Activated T-cell treated with anti-CD3 and anti-CD28 coated beads for 24 hours (primary cell): ENCODE results near the gene ZNF292.
"Not testable (repeated sequence)": the region's sequence is repeated elsewhere in the genome, so short reads cannot be mapped to it uniquely, and the experiment has no call there.

Experiments
- DNase-seq: peaks from one replicate; pipeline ENCODE4 v3.0.0-alpha.2; 2020; ENCODE audit warnings: low read depth

Gene ZNF292

DNA sequence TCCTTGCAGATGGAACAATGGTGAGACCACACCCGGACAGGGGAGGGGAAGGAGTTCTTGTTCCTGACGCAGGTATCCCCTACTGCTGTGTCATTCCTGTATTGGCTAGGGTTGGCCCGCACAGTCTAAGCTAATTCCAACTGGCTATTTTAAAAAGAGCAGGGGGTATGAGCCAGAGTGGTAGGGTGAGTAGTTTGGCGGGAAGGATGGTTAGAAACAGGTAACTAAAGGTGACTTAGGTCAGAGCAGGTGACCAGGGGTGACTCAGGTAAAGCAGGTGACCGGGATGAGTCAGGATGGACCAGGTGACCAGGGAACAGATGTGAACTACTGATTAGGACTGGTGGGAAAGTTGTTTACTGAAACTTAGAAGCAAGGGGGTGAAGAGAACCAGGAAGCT, 58.0 kb downstream of the ZNF292 start:
- no peak for DNase-seq

DNA sequence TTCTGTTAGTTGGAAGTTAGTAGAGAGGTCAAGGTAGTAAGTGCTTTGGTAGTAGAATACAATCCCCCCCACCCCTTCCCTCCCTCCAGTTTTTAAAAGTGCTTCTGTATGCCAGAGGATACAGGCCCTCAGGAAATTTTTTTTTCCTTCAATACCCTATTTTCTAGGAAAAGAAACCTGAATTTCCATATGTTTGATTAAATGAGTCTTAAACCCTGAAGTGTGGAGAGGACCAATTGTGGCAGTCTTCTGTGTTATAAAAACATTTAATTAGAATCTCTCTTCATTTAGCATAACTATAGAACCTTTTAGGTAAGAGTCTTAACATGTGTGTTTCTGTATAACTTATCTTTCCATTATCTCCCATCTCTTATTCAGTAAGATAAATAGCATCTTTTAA, 59.5 kb downstream of the ZNF292 start:
- DNase-seq, result no peak

DNA sequence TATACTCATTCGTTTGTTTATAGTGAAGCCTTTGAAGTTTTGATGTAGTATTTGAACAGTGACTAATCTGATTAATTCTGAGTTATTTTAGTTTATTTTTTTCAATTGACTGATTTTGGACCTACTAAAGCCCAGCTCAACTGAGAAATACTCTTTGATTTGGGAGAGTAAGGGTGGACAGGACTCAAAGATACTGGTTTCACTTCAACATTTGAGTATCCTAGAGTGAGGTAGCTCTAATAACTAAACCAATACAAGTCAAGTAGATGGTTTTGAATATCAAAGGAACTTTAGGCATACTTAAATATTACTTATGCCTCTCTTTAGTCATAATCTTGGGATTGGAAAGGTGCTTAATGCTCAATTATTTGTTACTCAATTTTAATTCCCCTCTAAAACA, 65.6 kb downstream of the ZNF292 start:
- no peak for DNase-seq

DNA sequence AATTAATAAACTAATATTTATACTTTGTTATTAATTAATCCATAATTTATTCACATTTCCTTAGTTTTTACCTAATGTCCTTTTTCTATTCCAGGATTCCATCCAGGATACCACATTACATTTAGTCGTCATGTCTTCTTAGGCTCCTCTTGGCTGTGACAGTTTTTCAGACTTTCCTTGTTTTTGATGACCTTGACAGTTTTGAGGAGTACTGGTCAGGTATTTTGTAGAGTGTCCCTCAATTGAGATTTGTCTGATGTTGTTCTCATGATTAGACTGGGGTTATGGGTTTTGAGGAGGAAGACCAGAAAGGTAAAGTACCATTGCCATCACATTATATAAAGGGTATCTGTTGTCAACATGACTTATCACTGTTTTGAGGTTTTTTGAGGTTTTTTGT, 67.3 kb downstream of the ZNF292 start:
- no peak for DNase-seq

DNA sequence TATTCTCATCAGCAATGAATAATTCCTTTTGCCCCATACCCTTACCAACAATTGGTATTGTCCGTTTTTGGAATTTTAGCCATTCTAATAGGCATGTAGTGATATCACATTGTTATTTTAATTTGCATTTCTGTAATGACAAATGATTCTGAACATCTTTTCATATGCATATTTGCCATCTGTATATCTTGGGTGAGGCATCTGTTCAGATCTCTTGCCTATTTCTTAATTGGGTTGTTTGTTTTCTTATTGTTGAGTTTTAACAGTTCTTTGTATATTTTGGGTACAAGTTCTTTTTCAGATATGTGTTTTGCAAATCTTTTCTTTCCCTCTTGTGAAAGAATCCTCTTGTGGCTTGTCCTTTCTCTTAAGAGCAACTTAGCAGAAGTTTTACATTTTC, 69.6 kb downstream of the ZNF292 start:
- no peak for DNase-seq

DNA sequence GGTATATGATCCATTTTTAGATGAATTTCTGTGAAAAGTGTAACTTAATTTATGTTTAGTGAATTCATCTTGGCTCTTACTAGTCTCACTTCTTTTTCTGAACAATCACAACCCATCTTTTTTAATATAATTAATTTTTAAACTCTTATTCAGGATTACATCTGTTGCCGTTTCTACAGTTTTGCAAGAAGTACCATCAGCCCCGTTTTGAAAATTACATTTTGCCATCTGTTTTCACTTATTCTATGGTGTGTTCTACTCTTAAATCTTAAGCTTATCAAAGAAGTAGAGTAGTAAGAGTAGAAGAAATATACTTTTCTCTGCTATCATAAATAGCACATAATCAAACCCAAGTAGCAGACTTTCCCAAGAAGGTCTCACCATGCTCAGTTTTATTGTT, 70.1 kb downstream of the ZNF292 start:
- no peak for DNase-seq

DNA sequence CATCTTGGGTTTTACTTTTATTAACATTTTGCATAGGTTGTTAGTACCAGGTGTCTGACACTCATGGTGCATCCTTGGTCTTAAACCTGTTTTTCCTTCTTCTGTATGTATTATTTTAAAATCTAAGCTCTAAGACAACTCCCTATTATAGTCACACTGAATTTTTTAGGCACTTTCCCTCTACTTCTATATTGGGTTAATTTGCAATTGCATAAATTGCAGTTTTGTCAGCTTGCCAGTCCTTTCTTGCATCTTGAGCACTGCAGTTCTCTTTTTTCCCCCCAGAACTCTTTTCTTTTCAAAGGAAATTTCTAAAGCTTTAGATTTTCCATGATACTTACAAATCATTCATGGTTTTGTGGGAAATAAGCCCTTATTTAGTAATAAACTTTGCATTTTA, 70.6 kb downstream of the ZNF292 start:
- DNase-seq, result no peak

DNA sequence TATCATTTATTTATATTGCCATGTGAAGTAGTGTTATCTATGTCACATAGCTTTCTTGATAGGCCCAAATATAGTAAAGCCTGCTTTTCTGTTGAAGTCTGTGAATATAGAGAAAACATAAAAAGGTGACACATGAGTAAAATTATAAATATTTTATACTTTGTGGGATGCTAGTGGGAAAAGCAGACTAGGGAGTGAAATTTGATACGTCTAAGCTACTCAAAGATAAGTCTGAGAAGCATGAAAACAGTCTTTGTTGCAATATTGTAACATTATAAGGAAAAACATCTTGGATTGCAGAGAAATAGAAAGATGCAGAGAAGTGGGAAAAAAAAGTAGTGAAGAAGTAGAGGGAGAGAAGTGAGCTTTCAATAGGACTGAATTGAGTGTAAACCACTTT, 75.4 kb downstream of the ZNF292 start:
- DNase-seq, result no peak

DNA sequence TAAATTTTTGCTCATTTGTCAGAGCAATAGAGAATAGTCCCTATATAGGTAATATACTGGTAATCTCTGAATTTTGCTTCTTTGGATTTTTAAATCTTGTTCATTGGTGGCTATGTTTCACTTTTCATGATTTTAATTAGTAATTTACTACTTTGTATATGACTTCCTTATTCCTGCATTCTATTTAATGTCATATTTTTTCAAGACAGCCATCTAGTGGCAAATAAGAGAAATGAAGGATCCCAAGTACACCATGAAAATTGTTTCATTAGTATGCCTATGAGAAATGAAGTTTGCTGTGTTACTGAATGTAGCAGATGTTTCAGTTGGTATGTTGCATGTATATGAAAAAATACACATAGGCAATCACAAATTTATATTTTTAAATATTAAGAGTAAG, 82.4 kb downstream of the ZNF292 start:
- no peak for DNase-seq

DNA sequence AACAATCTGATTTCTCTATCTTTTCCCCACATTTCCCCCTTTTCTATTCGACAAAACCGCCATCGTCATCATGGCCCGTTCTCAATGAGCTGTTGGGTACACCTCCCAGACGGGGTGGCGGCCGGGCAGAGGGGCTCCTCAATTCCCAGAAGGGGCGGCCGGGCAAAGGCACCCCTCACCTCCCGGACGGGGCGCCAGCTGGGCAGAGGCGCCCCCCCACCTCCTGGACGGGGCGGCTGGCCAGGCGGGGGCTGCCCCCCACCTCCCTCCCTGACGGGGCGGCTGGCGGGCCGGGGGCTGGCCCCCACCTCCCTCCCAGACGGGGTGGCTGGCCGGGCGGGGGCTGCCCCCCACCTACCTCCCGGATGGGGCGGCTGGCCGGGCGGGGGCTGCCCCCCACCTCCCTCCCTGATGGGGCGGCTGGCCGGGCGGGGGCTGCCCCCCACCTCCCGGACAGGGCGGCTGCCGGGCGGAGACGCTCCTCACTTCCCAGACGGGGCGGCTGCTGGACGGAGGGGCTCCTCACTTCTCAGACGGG, 83.8 kb downstream of the ZNF292 start:
- DNase-seq, result not testable (repeated sequence)

DNA sequence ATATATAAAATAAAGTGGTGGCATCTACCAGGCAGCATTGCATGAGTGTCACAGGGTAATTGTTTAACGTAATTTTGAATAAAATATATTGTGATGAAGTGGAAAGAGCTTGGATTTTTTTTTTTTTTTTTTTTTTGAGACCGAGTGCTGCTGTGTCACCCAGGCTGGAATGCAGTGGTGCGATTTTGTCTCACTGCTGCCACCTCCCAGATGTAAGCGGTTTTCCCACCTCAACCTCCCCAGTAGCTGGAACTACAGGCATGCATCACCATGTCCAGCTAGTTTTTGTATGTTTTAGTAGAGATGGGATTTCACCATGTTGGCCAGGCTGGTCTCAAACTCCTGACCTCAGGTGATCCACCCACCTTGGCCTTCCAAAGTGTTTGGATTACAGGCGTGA, 85.9 kb downstream of the ZNF292 start:
- no peak for DNase-seq

DNA sequence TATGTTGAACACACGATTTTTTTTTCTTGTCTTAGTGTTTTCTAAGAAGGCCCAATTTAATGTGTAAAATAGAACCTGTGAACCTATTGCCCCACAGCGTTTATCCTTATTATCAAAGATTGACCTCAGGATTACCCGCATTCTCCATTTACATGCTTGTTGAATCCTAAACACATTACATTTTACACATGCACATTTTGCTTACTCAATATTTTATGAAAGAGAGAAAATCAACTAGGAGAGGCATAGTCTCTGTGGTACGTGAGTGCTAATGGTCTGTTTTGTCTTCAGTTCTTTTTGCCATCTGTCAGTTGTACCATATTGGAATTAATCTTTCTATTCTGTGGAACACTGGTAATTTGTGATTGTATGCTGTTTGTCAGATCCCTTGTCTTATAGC, 86.9 kb downstream of the ZNF292 start:
- no peak for DNase-seq

DNA sequence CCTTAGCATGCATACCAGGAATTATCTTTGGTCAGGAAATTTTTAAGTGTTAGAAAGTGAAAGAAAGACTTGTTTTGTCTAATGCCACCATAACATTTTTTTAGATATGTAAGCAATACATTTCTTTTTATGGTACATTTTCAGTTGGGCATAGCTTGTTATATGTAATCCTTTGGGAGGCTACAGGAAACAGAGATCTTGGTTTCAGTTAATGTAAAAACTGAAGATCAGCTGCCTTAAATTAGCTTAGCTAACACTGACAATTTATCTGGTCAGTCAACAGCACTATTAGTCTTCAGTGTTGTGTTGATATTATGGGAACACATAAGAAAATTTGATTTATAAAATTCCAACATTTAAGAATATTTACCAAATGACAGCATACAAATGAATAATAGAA, 88.4 kb downstream of the ZNF292 start:
- DNase-seq, result no peak

DNA sequence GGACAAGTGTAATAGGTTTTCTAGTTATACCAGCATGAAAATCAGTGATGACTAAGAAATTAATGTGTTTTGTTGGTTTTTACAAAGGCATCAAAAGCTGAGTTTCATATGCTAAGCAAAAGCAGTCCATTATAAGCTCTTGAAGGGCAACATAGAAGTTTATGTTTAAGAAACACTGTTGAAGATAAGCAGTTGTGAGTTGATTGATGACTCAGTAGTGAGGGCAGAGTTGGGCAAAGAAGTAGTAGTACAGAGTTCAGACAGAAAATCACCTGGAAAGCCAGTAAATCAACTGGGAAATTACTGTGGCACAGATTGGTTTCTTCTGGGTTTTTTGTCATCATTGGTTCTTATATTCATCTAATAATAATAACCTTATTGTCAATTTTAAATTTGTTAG, 89.0 kb downstream of the ZNF292 start:
- DNase-seq, result no peak

DNA sequence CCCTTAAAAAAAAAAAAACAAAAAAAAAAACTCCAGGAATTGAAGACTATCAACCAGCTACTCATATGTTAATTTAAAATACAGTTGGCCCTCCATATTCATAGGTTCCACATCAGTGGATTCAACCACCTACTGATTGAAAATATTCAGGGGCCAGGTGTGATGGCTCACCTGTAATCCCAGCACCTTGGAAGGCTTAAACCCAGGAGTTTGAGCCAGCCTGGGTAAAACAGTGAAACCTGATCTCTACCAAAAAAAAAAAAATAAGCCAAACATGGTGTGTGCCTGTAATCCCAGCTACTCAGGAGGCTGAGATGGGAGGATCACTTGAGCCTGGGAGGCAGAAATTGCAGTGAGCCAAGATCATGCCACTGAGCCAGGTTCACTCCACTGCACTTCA, 94.7 kb downstream of the ZNF292 start:
- DNase-seq, result no peak

DNA sequence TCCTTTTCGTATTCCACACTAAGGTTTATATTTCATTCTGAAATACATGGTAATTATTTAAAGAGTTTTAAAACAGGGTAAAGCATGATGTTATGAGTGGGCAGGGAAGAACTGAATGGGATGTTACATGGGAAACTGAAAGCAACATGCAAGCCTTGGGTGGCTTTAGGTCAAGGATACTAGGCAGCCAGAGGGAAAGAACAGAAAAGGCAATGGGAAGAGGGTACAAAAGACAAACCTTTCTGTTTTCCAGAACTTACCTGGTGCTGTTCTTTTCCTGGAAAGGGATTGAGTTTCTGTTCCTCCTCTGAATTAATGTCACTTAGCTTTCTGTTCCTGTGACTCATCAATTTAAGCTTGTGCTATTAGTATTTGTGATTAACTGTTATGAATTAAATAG, 95.9 kb downstream of the ZNF292 start:
- DNase-seq, result no peak

DNA sequence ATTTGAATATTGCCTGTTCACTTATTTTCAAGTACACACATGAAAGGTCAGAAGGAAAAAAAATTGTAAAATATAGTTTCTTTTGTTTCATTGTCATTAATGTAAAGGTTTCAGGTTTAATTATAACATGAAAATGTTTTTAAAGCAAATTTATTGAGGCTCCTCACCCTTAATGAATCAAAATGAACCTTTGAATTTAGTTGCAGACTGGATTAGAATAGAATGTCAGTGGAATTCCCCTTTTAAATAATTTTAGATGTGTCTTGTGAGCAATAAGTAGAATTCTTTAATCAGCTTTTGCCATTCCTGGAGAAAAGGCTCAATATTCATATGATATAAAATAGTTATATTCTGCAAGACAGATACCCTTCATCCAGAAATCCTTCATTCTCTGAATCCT, 96.4 kb downstream of the ZNF292 start:
- no peak for DNase-seq

DNA sequence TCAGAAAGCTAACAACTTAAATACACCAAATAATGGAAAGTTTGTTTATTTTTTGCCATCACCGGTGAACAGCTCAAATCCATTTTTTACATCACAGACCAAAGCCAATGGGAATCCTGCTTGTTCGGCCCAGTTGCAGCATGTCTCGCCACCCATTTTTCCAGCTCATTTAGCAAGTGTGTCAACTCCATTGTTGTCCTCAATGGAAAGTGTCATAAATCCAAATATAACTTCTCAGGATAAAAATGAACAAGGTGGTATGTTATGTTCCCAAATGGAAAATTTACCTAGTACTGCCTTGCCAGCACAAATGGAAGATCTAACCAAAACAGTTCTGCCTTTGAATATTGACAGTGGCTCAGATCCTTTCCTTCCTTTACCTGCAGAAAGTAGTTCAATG, 101.7 kb downstream of the ZNF292 start:
- no peak for DNase-seq

DNA sequence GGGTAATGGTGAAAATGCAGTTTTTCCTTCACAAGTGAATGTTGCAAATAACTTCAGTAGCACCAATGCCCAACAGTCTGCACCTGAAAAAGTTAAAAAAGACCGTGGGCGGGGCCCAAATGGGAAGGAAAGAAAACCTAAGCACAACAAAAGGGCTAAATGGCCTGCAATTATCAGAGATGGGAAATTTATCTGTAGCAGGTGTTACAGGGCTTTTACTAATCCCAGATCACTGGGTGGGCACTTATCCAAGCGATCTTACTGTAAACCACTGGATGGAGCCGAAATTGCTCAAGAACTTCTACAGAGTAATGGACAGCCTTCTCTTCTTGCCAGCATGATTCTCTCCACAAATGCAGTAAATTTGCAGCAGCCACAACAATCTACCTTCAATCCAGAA, 102.2 kb downstream of the ZNF292 start:
- no peak for DNase-seq

DNA sequence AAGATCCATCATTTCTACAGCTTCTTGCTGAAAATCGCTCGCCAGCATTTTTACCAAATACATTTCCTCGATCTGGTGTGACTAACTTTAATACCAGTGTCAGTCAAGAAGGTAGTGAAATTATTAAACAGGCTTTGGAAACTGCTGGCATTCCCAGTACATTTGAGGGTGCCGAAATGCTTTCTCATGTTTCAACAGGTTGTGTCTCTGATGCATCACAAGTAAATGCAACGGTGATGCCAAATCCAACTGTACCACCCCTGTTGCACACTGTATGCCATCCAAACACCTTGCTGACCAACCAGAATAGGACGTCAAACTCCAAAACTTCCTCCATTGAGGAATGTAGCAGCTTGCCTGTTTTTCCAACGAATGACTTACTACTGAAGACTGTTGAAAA, 102.6 kb downstream of the ZNF292 start:
- DNase-seq, result no peak

DNA sequence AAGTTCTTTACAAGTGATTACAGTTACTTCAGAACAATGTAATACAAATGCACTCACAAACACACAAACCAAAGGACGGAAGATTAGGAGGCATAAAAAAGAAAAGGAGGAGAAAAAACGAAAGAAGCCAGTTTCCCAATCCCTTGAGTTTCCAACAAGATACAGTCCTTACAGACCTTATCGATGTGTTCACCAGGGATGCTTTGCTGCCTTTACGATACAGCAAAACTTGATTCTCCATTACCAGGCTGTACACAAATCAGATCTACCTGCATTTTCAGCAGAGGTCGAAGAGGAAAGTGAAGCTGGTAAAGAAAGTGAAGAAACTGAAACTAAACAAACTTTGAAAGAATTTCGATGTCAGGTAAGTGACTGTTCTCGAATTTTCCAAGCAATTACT, 104.4 kb downstream of the ZNF292 start:
- DNase-seq, result no peak

DNA sequence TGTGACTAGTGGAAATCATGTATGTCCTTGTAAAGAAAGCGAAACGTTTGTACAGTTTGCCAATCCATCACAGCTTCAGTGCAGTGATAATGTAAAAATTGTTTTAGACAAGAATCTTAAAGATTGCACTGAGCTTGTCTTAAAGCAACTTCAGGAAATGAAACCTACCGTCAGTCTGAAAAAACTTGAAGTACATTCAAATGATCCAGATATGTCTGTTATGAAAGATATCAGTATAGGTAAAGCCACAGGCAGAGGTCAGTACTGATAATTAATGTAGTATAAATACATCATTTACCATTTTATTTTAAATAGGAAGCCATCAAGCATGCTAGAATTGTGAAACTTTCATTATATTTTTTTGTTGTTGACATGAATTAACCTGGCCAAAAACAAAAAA, 106.2 kb downstream of the ZNF292 start:
- DNase-seq, result no peak

DNA sequence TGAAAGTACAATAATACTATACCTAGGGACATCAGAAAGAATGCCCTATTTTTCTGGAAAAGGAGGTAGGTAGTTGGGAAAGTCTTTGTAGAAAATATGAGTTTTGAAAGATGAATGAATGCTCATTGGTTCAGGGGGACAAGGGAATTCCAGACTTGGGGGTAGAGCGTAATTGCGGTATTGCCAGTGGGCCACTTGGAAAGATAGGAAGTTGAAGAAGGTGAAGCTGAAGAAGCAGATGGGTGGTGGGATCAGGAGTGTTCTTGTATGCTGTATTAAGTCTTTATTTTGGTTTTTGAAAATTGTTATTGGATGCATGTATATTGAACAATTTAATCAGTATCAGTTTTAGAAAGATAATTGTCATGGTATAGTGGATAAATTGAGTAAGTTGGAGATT, 109.1 kb downstream of the ZNF292 start:
- DNase-seq, result no peak

DNA sequence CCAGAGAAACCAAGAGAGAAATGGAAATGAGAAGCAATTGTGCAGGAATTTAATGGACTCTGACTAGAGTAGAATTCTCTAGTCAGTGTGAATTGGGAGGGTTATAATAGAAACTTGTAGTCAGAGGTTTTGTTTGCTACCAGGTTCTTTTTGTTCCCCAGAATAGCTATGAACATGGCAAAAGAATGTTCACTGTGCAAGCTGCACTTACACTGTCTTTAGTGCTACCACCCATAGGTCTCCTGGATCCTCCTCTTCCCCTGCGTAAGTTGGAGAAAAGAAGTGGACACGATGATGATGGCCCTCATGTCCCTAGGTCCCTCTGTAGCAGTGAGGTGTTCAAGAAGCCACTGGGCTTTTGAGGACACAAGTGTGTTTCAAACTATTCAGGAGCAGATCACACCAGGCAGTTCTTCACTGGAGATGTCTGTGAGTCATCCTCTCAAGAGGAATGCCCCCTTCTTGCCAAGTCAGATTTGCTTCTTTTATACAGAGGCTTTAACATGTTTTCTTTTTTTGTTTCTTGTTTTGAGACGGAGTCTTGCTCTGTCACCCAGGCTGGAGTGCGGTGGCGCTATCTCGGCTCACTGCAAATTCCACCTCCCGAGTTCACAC, 119.4 kb downstream of the ZNF292 start:
- DNase-seq, result no peak

DNA sequence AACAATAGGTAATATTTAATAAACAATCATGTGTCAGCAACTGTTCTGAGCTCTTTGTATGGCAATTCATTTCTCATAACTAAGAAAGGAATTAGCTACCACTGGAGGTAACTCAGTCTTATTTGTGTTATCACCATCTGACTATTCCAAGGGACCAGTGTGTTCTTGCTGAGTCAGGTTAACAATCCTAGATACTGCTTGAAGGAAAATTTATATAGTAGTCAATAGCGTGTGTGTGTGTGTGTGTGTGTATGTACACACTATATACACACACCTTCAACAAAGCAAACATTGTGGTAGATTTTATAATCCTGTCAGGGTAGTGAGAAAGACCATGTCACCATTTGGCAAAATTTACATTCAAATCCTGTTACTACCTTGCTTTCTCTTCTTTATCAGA, 121.3 kb downstream of the ZNF292 start:
- no peak for DNase-seq
